GM12878 (cell line): Measurements from ENCODE around the gene IRF2. TPM values are rescaled to one million over a fixed set of nuclear protein-coding genes. Genes with fewer than 3 reads are reported as not detected.

ENCODE experiments used
- ATAC-seq: fragments of 200-7000 bp; cut with Tn5 transposase; 3 replicates; pipeline ENCODE4 v1.9.1; 2020; ENCODE audit warnings: mild to moderate bottlenecking, moderate library complexity
- BruUV-seq: library from RNA; stranded (reverse); fragments of 400-500 nt; replicated peaks from 2 replicates; lab custom pipeline; 2021; lab: Mats Ljungman, UMichigan
- CTCF ChIA-PET: fragments of 300-600 bp; sonication (Branson Sonifier 250); formaldehyde crosslinking; extraction: SDS; loops from one replicate; lab custom pipeline; 2021; ENCODE audit warnings: inconsistent platforms; lab: Yijun Ruan, JAX
- POLR2A ChIA-PET: fragments of 350-600 bp; formaldehyde crosslinking; extraction: SDS; loops from one replicate; lab custom pipeline; 2021; ENCODE audit warnings: inconsistent platforms; lab: Charles Lee
- RAD21 ChIA-PET: fragments of 300-600 bp; sonication (Branson Sonifier 250); formaldehyde crosslinking; loops from one replicate; lab custom pipeline; 2023; ENCODE audit warnings: antibody characterized with exemption; ENCODE audit not compliant: unreplicated experiment; lab: Charles Lee
- SMC1A ChIA-PET: fragments of 300-600 bp; sonication (Branson Sonifier 250); formaldehyde crosslinking; loops from one replicate; lab custom pipeline; 2023; ENCODE audit not compliant: unreplicated experiment, uncharacterized antibody; lab: Charles Lee
- DNase-seq: peaks from one replicate; pipeline ENCODE4 v3.0.0-alpha.2; 2011; ENCODE audit warnings: low read depth, low spot score
- FAIRE-seq: peaks from 3 replicates; lab custom pipeline; 2011; peaks lifted over from hg19 to GRCh38; lab: Jason Lieb, UNC
- H2AFZ ChIP-seq: 2 replicates; pipeline ENCODE4 v1.6.0; 2011; ENCODE audit warnings: low read depth, low read length, control low read depth; ENCODE audit not compliant: control insufficient read depth
- H3K27ac ChIP-seq: 2 replicates; pipeline ENCODE4 v1.5.1; 2011; ENCODE audit warnings: control low read depth; ENCODE audit not compliant: control insufficient read depth, insufficient read depth
- H3K27me3 ChIP-seq, 2 experiments: replicated peaks in 1 of 2; 2 replicates each; pipeline versions ENCODE4 v1.6.0 to v1.6.1; 2011; ENCODE audit warnings: low read length in 1 of 2; ENCODE audit not compliant: control insufficient read depth in 2 of 2, insufficient read depth in 2 of 2
- H3K36me3 ChIP-seq, 2 experiments: 2 replicates each; pipeline ENCODE4 v1.5.1; 2011; ENCODE audit warnings: low read length in 1 of 2; ENCODE audit not compliant: control insufficient read depth in 2 of 2, insufficient read depth in 2 of 2
- H3K4me1 ChIP-seq: 2 replicates; pipeline ENCODE4 v1.6.1; 2011; ENCODE audit warnings: mild to moderate bottlenecking, low read length, moderate library complexity, mixed read lengths; ENCODE audit not compliant: control insufficient read depth, insufficient read depth
- H3K4me2 ChIP-seq: 2 replicates; pipeline ENCODE4 v1.6.0; 2011; ENCODE audit warnings: control low read depth; ENCODE audit not compliant: control insufficient read depth, insufficient read depth
- H3K4me3 ChIP-seq: fragments of 200-600 bp; sonication (generic); 2 replicates; pipeline ENCODE4 v1.5.1; 2016
- H3K79me2 ChIP-seq: 2 replicates; pipeline ENCODE4 v1.6.0; 2011; ENCODE audit warnings: low read length; ENCODE audit not compliant: control insufficient read depth, insufficient read depth
- H3K9ac ChIP-seq: 2 replicates; pipeline ENCODE4 v1.8.0; 2011; ENCODE audit warnings: low read length, control low read depth, mixed read lengths; ENCODE audit not compliant: control insufficient read depth, insufficient read depth
- H3K9me3 ChIP-seq: replicated peaks from 3 replicates; pipeline ENCODE4 v1.5.1; 2011; ENCODE audit warnings: mild to moderate bottlenecking, low read length; ENCODE audit not compliant: control insufficient read depth, insufficient read depth
- H4K20me1 ChIP-seq: 2 replicates; pipeline ENCODE4 v1.6.0; 2011; ENCODE audit not compliant: control insufficient read depth, insufficient read depth
- BHLHE40 ChIP-seq, 2 experiments: fragments of 450-650 bp in 1 of 2; IDR thresholded peaks; 2 replicates each; pipeline ENCODE4 v1.6.1; 2011 to 2017; ENCODE audit warnings: low read depth in 2 of 2, borderline replicate concordance in 1 of 2, improper control_type of control experiment in 1 of 2, low read length in 1 of 2, mild to moderate bottlenecking in 1 of 2
- CBX3 ChIP-seq: fragments of 200-600 bp; sonication (generic); IDR thresholded peaks from 2 replicates; pipeline ENCODE4 v1.6.1; 2016; ENCODE audit warnings: low read depth, borderline replicate concordance
- CBX5 ChIP-seq: sonication (generic); IDR thresholded peaks from 2 replicates; pipeline ENCODE4 v1.6.1; 2016; ENCODE audit warnings: low read depth, moderate library complexity, mild to moderate bottlenecking, inconsistent platforms
- DPF2 ChIP-seq: fragments of 450-650 bp; IDR thresholded peaks from 2 replicates; pipeline ENCODE4 v1.6.1; 2017; ENCODE audit warnings: mild to moderate bottlenecking
- EP300 ChIP-seq, 2 experiments: fragments of 150-350 bp in 1 of 2; IDR thresholded peaks; 2 replicates each; pipeline ENCODE4 v1.6.1; 2011 to 2012; ENCODE audit warnings: low read depth in 2 of 2, low read length in 2 of 2, borderline replicate concordance in 1 of 2, improper control_type of control experiment in 1 of 2, inconsistent platforms in 1 of 2; ENCODE audit not compliant: control insufficient read depth in 1 of 2
- GATAD2B ChIP-seq: fragments of 450-650 bp; conservative IDR thresholded peaks from 2 replicates; pipeline ENCODE4 v1.6.1; 2017; ENCODE audit warnings: low read depth, mild to moderate bottlenecking, moderate library complexity
- HDGF ChIP-seq: fragments of 450-650 bp; IDR thresholded peaks from 2 replicates; pipeline ENCODE4 v1.6.1; 2016; ENCODE audit warnings: antibody characterized with exemption
- MEF2B ChIP-seq: fragments of 450-650 bp; IDR thresholded peaks from 2 replicates; pipeline ENCODE4 v1.6.1; 2018; ENCODE audit warnings: mild to moderate bottlenecking, moderate library complexity; ENCODE audit not compliant: partially characterized antibody, poor library complexity, severe bottlenecking
- NR2F1 ChIP-seq: fragments of 450-650 bp; conservative IDR thresholded peaks from 2 replicates; pipeline ENCODE4 v1.6.1; 2017; ENCODE audit warnings: mild to moderate bottlenecking
- NRF1 ChIP-seq: conservative IDR thresholded peaks from 2 replicates; pipeline ENCODE4 v1.6.1; 2011; ENCODE audit warnings: mild to moderate bottlenecking, low read depth, low read length, improper control_type of control experiment
- RELA ChIP-seq: fragments of 450-650 bp; IDR thresholded peaks from 2 replicates; pipeline ENCODE4 v1.8.0; 2014; ENCODE audit warnings: borderline replicate concordance; ENCODE audit not compliant: partially characterized antibody
- SMC3 ChIP-seq: IDR thresholded peaks from 2 replicates; pipeline ENCODE4 v1.6.1; 2011; ENCODE audit warnings: low read length, improper control_type of control experiment, borderline replicate concordance
- SP1 ChIP-seq: IDR thresholded peaks from one replicate; pipeline ENCODE4 v1.6.1; 2011; ENCODE audit warnings: low read depth, low read length
- TARDBP ChIP-seq: IDR thresholded peaks from 2 replicates; pipeline ENCODE4 v1.6.1; 2016; ENCODE audit warnings: borderline replicate concordance
- WRNIP1 ChIP-seq: IDR thresholded peaks from 2 replicates; pipeline ENCODE4 v1.6.1; 2011; ENCODE audit warnings: low read depth, low read length, improper control_type of control experiment, borderline replicate concordance
- WGBS: methylation state at CpG from one replicate; pipeline ENCODE4 v1.1.6; 2016; ENCODE audit warnings: low lambda C conversion rate; ENCODE audit not compliant: insufficient replicate concordance, insufficient coverage; ENCODE audit errors: missing lambda C conversion rate; 5-methylcytosine and 5-hydroxymethylcytosine counted together
- in situ Hi-C: fragments of 300-500 bp; cut with MboI; formaldehyde crosslinking; loops from 9 replicates; pipeline ENCODE4 v1.14.3; 2018; ENCODE audit warnings: mixed read lengths
- intact Hi-C: fragments of 100-400 bp; cut with micrococcal nuclease; formaldehyde crosslinking; loops from one replicate; pipeline ENCODE4 v1.14.2; 2022; ENCODE audit not compliant: unreplicated experiment
- polyA plus RNA-seq, 11 experiments: library from polyadenylated mRNA; depleted of rRNA in 4 of 11; unstranded in 6 of 11; stranded (reverse) in 5 of 11; fragments of >200 nt; fragmentation: Nextera tagmentation in 4 of 11; fragmentation: Illumina TruSeq in 1 of 11; extraction: Ambion mirVana in 4 of 11; extraction: Trizol in 1 of 11; gene quantifications; 1 replicate in 1 of 11; 2 replicates in 10 of 11; pipeline versions ENCODE4 v1.2.1 to v1.2.3, GENCODE V29; 2011 to 2016; ENCODE audit warnings: inconsistent platforms in 2 of 11, missing spikeins in 2 of 11, low read depth in 1 of 11
- total RNA-seq, 4 experiments: library from RNA; depleted of rRNA in 3 of 4; stranded (reverse); fragments of >200 nt in 3 of 4; fragmentation: Illumina TruSeq in 1 of 4; extraction: Trizol in 1 of 4; gene quantifications; 2 replicates each; pipeline versions ENCODE4 v1.2.1 to v1.2.3, GENCODE V29; 2013 to 2021
- TF ChIP-seq, protein P1 (sequence below): fragments of 450-650 bp; formaldehyde crosslinking; IDR thresholded peaks from 2 replicates; pipeline ENCODE4 v1.4.0; 2020; ENCODE audit warnings: mild to moderate bottlenecking, moderate library complexity
- TF ChIP-seq, protein P2 (sequence below): IDR thresholded peaks from 2 replicates; pipeline ENCODE4 v1.6.1; 2012; ENCODE audit warnings: mild to moderate bottlenecking, low read depth, low read length

IRF2 gene
- total and polyA plus RNA-seq, 10 of the 15 experiments (the other 5 are each of a cell fraction or from before 2014, with no cell fraction given), result 45.1 to 99.3 (median 58.9) TPM

DNA sequence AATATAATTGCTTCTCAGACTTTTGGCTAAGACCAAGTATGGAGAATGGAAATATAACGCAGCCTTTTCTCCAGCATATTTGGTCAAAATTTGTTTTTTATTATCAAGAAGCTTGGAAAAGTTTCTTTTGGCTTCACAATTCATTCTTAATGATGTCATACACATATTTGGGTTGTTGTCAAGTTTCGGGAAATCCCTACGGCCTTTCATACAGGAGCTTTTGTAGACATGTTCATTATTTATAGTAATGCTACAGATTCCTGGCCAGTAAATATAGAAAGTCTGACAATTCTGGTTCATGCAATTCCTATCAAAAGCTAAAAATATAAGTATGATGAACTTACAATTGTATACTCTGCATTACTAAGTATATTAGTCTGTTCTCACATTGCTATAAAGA lies 112.9 kb downstream of the IRF2 start:
- CTCF ChIA-PET, result interaction anchor here (0.6 to 2.3 kb wide), 3 partner anchors 9 to 77 kb away, joined by 3 to 8 read pairs (median 6); no protein-coding TSS in a partner anchor
- no peak overlapping the region for H2AFZ ChIP-seq
- no TSS peak for BruUV-seq
- RAD21 ChIA-PET, result interaction anchor here (0.9 to 1.5 kb wide), 3 partner anchors 20 to 97 kb away, joined by 3 to 4 read pairs (median 4); no protein-coding TSS in a partner anchor
- no peak for FAIRE-seq
- no peaks in the 10 kb centered on the region for H3K4me1 ChIP-seq
- DNase-seq, result no peak
- in situ Hi-C loops, result no loop called here
- WGBS, result 95% methylated on average over 3 of the region's 3 CpGs
- no peak overlapping the region for H3K27ac ChIP-seq
- POLR2A ChIA-PET, result interaction anchor here (0.9 to 2.5 kb wide), 3 partner anchors 15 to 21 kb away, joined by 3 to 9 read pairs (median 6); no protein-coding TSS in a partner anchor
- H3K4me3 ChIP-seq, result no peak overlapping the region
- no peaks in the 10 kb centered on the region for H3K36me3 ChIP-seq
- no peak for ATAC-seq
- no peak overlapping the region for H3K4me2 ChIP-seq
- no peaks in the 10 kb centered on the region for H3K79me2 ChIP-seq
- SMC1A ChIA-PET, result interaction anchor here (0.8 to 2.6 kb wide), 9 partner anchors 9 to 145 kb away, joined by 3 to 9 read pairs (median 3); no protein-coding TSS in a partner anchor
- intact Hi-C loops, result no loop called here
- no peaks in the 10 kb centered on the region for H4K20me1 ChIP-seq
- peaks cover 2% of the 10 kb centered on the region; the same call in 2 of the 3 replicates for H3K9me3 ChIP-seq
- no peaks in the 10 kb centered on the region for H3K27me3 ChIP-seq
- no peak overlapping the region for H3K9ac ChIP-seq
- TF ChIP-seq CBX3, result no peak
- TF ChIP-seq, protein P1, sequence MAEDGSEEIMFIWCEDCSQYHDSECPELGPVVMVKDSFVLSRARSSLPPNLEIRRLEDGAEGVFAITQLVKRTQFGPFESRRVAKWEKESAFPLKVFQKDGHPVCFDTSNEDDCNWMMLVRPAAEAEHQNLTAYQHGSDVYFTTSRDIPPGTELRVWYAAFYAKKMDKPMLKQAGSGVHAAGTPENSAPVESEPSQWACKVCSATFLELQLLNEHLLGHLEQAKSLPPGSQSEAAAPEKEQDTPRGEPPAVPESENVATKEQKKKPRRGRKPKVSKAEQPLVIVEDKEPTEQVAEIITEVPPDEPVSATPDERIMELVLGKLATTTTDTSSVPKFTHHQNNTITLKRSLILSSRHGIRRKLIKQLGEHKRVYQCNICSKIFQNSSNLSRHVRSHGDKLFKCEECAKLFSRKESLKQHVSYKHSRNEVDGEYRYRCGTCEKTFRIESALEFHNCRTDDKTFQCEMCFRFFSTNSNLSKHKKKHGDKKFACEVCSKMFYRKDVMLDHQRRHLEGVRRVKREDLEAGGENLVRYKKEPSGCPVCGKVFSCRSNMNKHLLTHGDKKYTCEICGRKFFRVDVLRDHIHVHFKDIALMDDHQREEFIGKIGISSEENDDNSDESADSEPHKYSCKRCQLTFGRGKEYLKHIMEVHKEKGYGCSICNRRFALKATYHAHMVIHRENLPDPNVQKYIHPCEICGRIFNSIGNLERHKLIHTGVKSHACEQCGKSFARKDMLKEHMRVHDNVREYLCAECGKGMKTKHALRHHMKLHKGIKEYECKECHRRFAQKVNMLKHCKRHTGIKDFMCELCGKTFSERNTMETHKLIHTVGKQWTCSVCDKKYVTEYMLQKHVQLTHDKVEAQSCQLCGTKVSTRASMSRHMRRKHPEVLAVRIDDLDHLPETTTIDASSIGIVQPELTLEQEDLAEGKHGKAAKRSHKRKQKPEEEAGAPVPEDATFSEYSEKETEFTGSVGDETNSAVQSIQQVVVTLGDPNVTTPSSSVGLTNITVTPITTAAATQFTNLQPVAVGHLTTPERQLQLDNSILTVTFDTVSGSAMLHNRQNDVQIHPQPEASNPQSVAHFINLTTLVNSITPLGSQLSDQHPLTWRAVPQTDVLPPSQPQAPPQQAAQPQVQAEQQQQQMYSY (CRISPR knock-in tag), result no peak
- no peak for TF ChIP-seq SMC3
- TF ChIP-seq GATAD2B, result no peak
- no peak for TF ChIP-seq SP1
- no peak for TF ChIP-seq EP300 (IDR thresholded peaks at IDR 0.05; ENCODE audit: borderline replicate concordance in 1 of 2, control insufficient read depth in 1 of 2, low read depth in 2 of 2, low read length in 2 of 2)
- TF ChIP-seq, protein P2, sequence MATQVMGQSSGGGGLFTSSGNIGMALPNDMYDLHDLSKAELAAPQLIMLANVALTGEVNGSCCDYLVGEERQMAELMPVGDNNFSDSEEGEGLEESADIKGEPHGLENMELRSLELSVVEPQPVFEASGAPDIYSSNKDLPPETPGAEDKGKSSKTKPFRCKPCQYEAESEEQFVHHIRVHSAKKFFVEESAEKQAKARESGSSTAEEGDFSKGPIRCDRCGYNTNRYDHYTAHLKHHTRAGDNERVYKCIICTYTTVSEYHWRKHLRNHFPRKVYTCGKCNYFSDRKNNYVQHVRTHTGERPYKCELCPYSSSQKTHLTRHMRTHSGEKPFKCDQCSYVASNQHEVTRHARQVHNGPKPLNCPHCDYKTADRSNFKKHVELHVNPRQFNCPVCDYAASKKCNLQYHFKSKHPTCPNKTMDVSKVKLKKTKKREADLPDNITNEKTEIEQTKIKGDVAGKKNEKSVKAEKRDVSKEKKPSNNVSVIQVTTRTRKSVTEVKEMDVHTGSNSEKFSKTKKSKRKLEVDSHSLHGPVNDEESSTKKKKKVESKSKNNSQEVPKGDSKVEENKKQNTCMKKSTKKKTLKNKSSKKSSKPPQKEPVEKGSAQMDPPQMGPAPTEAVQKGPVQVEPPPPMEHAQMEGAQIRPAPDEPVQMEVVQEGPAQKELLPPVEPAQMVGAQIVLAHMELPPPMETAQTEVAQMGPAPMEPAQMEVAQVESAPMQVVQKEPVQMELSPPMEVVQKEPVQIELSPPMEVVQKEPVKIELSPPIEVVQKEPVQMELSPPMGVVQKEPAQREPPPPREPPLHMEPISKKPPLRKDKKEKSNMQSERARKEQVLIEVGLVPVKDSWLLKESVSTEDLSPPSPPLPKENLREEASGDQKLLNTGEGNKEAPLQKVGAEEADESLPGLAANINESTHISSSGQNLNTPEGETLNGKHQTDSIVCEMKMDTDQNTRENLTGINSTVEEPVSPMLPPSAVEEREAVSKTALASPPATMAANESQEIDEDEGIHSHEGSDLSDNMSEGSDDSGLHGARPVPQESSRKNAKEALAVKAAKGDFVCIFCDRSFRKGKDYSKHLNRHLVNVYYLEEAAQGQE, result no peak
- TF ChIP-seq CBX5, result no peak
- no peak for TF ChIP-seq WRNIP1
- TF ChIP-seq NRF1, result no peak
- no peak for TF ChIP-seq RELA
- TF ChIP-seq DPF2, result no peak
- TF ChIP-seq BHLHE40 (IDR thresholded peaks at IDR 0.05; ENCODE audit: borderline replicate concordance in 1 of 2, low read depth in 2 of 2, low read length in 1 of 2), result no peak
- TF ChIP-seq TARDBP, result no peak
- no peak for TF ChIP-seq NR2F1
- no peak for TF ChIP-seq HDGF
- no peak for TF ChIP-seq MEF2B
